ENCODE data around the gene GAREM1. TPM values are rescaled to one million over a fixed set of nuclear protein-coding genes. Genes with fewer than 3 reads are reported as not detected.

The GAREM1 gene
- total RNA-seq, 2 donors from 2014 or later, result 12.0 to 15.4 TPM

- ATAC-seq (ENCODE audit: insufficient number of reproducible peaks, low FRiP score, low read depth) (no peak), DNase-seq (ENCODE audit: low spot score) (no peak)
- H3K36me3 ChIP-seq, result no peaks in the 10 kb centered on the region
- no peaks in the 10 kb centered on the region for H3K9me3 ChIP-seq
- no peaks in the 10 kb centered on the region for H3K27me3 ChIP-seq (replicated peaks; ENCODE audit: insufficient read depth)
- H3K4me3 ChIP-seq, result no peak overlapping the region
- H3K27ac ChIP-seq, result no peak overlapping the region
- no peak for TF ChIP-seq CTCF (IDR thresholded peaks at IDR 0.05)
- H3K4me1 ChIP-seq (ENCODE audit: control insufficient read depth in 1 of 2, low read depth in 2 of 2), result peaks cover 0 to 14% of the 10 kb centered on the region in 2 donors
These were observed 108.2 kb downstream of the GAREM1 start for GRCh38 chr18:32362484-32362883.

GRCh38 chr18:32360682-32361345, 109.9 kb downstream of the GAREM1 start:
- Histone ChIP-seq H3K36me3 (no peaks in the 10 kb centered on the region), H3K9me3 (no peaks in the 10 kb centered on the region), H3K4me3 (no peak overlapping the region), H3K4me1 (ENCODE audit: control insufficient read depth in 1 of 2, low read depth in 2 of 2) (peaks cover 4 to 9% of the 10 kb centered on the region in 2 donors), H3K27me3 (replicated peaks; ENCODE audit: insufficient read depth) (no peaks in the 10 kb centered on the region), H3K27ac (no peak overlapping the region)
- DNase-seq (ENCODE audit: low spot score) (no peak), ATAC-seq (ENCODE audit: insufficient number of reproducible peaks, low FRiP score, low read depth) (no peak)
- no peak for TF ChIP-seq CTCF (IDR thresholded peaks at IDR 0.05)

- DNase-seq (ENCODE audit: low spot score) (no peak), ATAC-seq (ENCODE audit: insufficient number of reproducible peaks, low FRiP score, low read depth) (no peak)
- H3K4me1 ChIP-seq (ENCODE audit: control insufficient read depth in 1 of 2, low read depth in 2 of 2), result peaks cover 10 to 15% of the 10 kb centered on the region in 2 donors
- no peaks in the 10 kb centered on the region for H3K27me3 ChIP-seq (replicated peaks; ENCODE audit: insufficient read depth)
- H3K27ac ChIP-seq, result no peak overlapping the region
- no peak for TF ChIP-seq CTCF (IDR thresholded peaks at IDR 0.05)
- H3K36me3 ChIP-seq, result no peaks in the 10 kb centered on the region
- no peaks in the 10 kb centered on the region for H3K9me3 ChIP-seq
- no peak overlapping the region for H3K4me3 ChIP-seq
These were observed 112.2 kb downstream of the GAREM1 start for GRCh38 chr18:32358529-32358928.

- Histone ChIP-seq H3K4me1 (ENCODE audit: control insufficient read depth in 1 of 2, low read depth in 2 of 2) (peaks cover 10 to 15% of the 10 kb centered on the region in 2 donors), H3K27me3 (replicated peaks; ENCODE audit: insufficient read depth) (no peaks in the 10 kb centered on the region), H3K36me3 (no peaks in the 10 kb centered on the region), H3K27ac (no peak overlapping the region), H3K4me3 (no peak overlapping the region), H3K9me3 (no peaks in the 10 kb centered on the region)
- ATAC-seq (ENCODE audit: insufficient number of reproducible peaks, low FRiP score, low read depth), result no peak
- TF ChIP-seq CTCF (IDR thresholded peaks at IDR 0.05), result no peak
- no peak for DNase-seq (ENCODE audit: low spot score)
These were observed 112.6 kb downstream of the GAREM1 start for GRCh38 chr18:32358075-32358474.

- H3K4me3 ChIP-seq, result peak overlapping the region; percentile 0
- ATAC-seq (ENCODE audit: insufficient number of reproducible peaks, low FRiP score, low read depth) (no peak), DNase-seq (ENCODE audit: low spot score) (no peak)
- no peak for TF ChIP-seq CTCF (IDR thresholded peaks at IDR 0.05)
- H3K9me3 ChIP-seq, result no peaks in the 10 kb centered on the region
- H3K27ac ChIP-seq, result peak overlapping the region in 1 of 2 donors; percentile 51
- H3K4me1 ChIP-seq (ENCODE audit: control insufficient read depth in 1 of 2, low read depth in 2 of 2), result peaks cover 16 to 35% of the 10 kb centered on the region in 2 donors
- no peaks in the 10 kb centered on the region for H3K27me3 ChIP-seq (replicated peaks; ENCODE audit: insufficient read depth)
- H3K36me3 ChIP-seq, result no peaks in the 10 kb centered on the region
These were observed 114.8 kb downstream of the GAREM1 start for GRCh38 chr18:32355896-32356295.
